ENCODE measurements around the gene BCL3. TPM values are rescaled to one million over a fixed set of nuclear protein-coding genes. Genes with fewer than 3 reads are reported as not detected.
A peak's percentile ranks its signal among the peaks of the same experiment; 100 is the strongest.

Gene BCL3, protein sequence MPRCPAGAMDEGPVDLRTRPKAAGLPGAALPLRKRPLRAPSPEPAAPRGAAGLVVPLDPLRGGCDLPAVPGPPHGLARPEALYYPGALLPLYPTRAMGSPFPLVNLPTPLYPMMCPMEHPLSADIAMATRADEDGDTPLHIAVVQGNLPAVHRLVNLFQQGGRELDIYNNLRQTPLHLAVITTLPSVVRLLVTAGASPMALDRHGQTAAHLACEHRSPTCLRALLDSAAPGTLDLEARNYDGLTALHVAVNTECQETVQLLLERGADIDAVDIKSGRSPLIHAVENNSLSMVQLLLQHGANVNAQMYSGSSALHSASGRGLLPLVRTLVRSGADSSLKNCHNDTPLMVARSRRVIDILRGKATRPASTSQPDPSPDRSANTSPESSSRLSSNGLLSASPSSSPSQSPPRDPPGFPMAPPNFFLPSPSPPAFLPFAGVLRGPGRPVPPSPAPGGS
- total RNA-seq = 8.6 and 10.0 TPM in 2 replicates

- DNase-seq (ENCODE audit: low read depth) = no peak
- peak within 1 kb of the TSS; percentile 85 for H3K4me3 ChIP-seq (ENCODE audit: low read depth, low read length)
- TF ChIP-seq CTCF (IDR thresholded peaks at IDR 0.05; ENCODE audit: insufficient read depth, low read depth, low read length) = no peak
These were observed at the start of gene BCL3 for GRCh38 chr19:44748426-44749254. Gene BCL3, plus strand, starts transcription at chr19:44748708. Its CDS starts 83 bp downstream, at chr19:44748791.

DNA sequence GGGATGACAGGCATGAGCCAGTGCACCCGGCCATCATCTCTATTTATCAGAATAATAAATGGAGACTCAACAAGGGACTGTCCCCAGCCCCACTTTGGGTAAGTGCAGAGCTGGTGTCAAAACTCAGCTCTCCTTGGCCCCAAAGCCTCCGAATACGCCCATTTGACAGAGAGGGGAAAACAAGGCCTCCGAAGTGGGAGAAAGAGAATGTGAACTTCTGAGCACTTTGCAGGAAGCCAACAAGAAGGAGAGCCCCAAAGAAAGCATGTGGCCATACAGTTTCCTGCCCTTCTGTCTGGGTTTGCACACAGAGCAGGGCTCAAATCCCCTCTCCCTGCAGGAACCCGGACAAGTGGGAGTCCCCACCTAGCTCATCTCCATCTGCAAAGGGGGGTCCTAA, 48.0 kb upstream of the BCL3 start:
- no peak for TF ChIP-seq CTCF (IDR thresholded peaks at IDR 0.05; ENCODE audit: insufficient read depth, low read depth, low read length)
- no peak for DNase-seq (ENCODE audit: low read depth)
- no peak overlapping the region for H3K4me3 ChIP-seq (ENCODE audit: low read depth, low read length)

- no peak for DNase-seq (ENCODE audit: low read depth)
- no peak overlapping the region for H3K4me3 ChIP-seq (ENCODE audit: low read depth, low read length)
- no peak for TF ChIP-seq CTCF (IDR thresholded peaks at IDR 0.05; ENCODE audit: insufficient read depth, low read depth, low read length)
These were observed 47.3 kb upstream of the BCL3 start for GRCh38 chr19:44701228-44701627.

DNA sequence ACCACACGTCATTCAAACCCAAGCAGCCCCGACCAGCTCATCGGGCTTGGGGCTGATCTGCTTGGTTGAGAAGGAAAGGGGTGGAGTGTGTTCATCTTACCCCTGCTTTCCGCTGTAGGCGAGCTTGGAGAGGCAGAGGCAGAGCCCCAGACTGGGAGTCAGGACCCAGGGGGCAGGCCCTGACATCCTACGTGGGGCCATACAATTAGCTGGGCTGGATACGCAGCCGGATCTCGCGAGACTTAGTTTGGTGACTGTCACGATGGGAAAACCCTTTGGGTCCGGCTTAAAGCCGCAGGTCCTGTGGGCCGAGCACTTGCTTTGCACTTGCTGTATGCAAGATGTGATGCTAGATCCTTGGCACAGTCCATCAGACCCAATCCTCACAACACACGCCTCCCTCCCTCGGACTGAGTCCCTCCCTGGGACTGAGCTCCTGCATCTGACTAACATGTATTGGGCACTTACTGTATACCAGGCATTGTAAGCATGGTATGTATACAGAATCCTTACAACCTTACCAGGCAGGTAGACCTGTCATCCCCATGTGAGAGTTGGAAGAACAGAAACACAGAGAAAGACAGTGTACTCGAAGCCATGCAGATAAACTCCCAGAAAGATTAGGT, 45.8 kb upstream of the BCL3 start:
- no peak for DNase-seq (ENCODE audit: low read depth)
- no peak overlapping the region for H3K4me3 ChIP-seq (ENCODE audit: low read depth, low read length)
- no peak for TF ChIP-seq CTCF (IDR thresholded peaks at IDR 0.05; ENCODE audit: insufficient read depth, low read depth, low read length)

DNA sequence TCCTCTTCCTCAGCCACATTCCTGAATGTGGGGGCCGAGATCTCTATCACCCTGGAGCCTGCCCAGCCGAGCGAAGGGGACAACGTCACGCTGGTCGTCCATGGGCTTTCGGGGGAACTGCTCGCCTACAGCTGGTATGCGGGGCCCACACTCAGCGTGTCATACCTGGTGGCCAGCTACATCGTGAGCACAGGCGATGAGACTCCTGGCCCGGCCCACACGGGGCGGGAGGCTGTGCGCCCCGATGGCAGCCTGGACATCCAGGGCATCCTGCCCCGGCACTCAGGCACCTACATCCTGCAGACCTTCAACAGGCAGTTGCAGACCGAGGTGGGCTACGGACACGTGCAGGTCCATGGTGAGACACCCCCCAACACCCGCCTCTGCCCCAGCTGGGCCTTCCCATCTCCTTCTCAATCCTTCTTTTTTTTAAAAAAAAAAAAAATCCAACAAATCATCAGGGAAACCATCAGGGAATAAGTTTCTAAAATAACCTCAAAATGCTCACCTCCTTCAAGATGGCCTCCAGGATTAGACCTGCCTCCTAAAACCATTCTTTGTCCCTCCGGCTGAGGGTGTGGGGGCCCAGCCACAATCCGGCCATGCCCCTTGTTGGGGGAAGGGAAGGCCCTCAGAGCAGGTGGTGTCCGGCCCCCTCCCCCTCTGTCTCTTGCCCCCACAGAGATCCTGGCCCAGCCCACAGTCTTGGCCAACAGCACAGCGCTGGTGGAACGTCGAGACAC, 45.0 kb upstream of the BCL3 start:
- no peak for DNase-seq (ENCODE audit: low read depth)
- no peak overlapping the region for H3K4me3 ChIP-seq (ENCODE audit: low read depth, low read length)
- no peak for TF ChIP-seq CTCF (IDR thresholded peaks at IDR 0.05; ENCODE audit: insufficient read depth, low read depth, low read length)

DNA sequence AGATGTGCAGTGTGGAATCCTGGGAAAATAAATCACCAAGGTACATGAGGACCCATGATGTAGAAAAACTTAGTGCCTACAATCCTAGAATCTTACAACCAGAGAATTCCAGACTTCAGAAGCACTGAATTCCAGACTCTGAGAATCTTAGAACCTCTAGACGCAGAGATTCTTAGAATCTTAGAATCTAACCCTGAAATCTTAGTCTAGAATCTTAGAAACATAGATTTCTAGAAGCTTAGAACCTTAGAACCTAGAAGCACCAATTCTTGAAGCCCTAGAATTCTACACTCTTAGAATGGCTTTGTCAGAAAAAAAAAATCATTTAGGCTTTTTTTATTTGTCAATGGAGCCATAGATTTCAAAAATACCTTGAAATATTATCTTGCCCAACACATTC, 43.5 kb upstream of the BCL3 start:
- H3K4me3 ChIP-seq (ENCODE audit: low read depth, low read length) = no peak overlapping the region
- TF ChIP-seq CTCF (IDR thresholded peaks at IDR 0.05; ENCODE audit: insufficient read depth, low read depth, low read length) = no peak
- DNase-seq (ENCODE audit: low read depth) = no peak
